SK-N-SH treated with all-trans-retinoic acid at 6 μM for 48 hours (cell line): Measurements from ENCODE around the gene FRMD5.

Experiments
- ATAC-seq: fragments of 200-7000 bp; cut with Tn5 transposase; 3 replicates; pipeline ENCODE4 v1.9.1; 2020; ENCODE audit warnings: mild to moderate bottlenecking, moderate library complexity
- ARNTL ChIP-seq: fragments of 450-650 bp; formaldehyde crosslinking; IDR thresholded peaks from 2 replicates; pipeline ENCODE4 v1.5.0; 2020; ENCODE audit warnings: low read depth, mild to moderate bottlenecking, moderate library complexity, borderline replicate concordance
- BACH2 ChIP-seq: fragments of 250-450 bp; sonication (Bioruptor Pico); IDR thresholded peaks from 2 replicates; pipeline ENCODE4 v1.9.0; 2021; ENCODE audit warnings: mild to moderate bottlenecking, borderline replicate concordance
- CREB5 ChIP-seq: fragments of 250-450 bp; sonication (Bioruptor Pico); IDR thresholded peaks from 2 replicates; pipeline ENCODE4 v1.5.1; 2020; ENCODE audit warnings: low read depth, mild to moderate bottlenecking, moderate library complexity
- CSRNP3 ChIP-seq: fragments of 250-450 bp; sonication (Bioruptor Pico); IDR thresholded peaks from 2 replicates; pipeline ENCODE4 v1.5.1; 2021; ENCODE audit warnings: mild to moderate bottlenecking, moderate library complexity
- OSR1 ChIP-seq: fragments of 250-450 bp; sonication (Bioruptor Pico); IDR thresholded peaks from 2 replicates; pipeline ENCODE4 v1.8.0; 2022; ENCODE audit warnings: moderate library complexity, mild to moderate bottlenecking, inconsistent platforms
- PATZ1 ChIP-seq: fragments of 250-450 bp; sonication (Bioruptor Pico); IDR thresholded peaks from 2 replicates; pipeline ENCODE4 v1.8.0; 2020; ENCODE audit warnings: mild to moderate bottlenecking, moderate library complexity, borderline replicate concordance
- POU6F1 ChIP-seq: fragments of 250-450 bp; sonication (Bioruptor Pico); IDR thresholded peaks from 2 replicates; pipeline ENCODE4 v1.8.0; 2021; ENCODE audit warnings: low read depth, mild to moderate bottlenecking, moderate library complexity, borderline replicate concordance
- PPARA ChIP-seq: fragments of 250-450 bp; sonication (Bioruptor Pico); IDR thresholded peaks from 2 replicates; pipeline ENCODE4 v1.5.0; 2020; ENCODE audit warnings: mild to moderate bottlenecking, borderline replicate concordance
- RARB ChIP-seq: fragments of 250-450 bp; sonication (Bioruptor Pico); IDR thresholded peaks from 2 replicates; pipeline ENCODE4 v1.8.0; 2021; ENCODE audit warnings: mild to moderate bottlenecking, moderate library complexity
- SNAI2 ChIP-seq: fragments of 250-450 bp; sonication (Bioruptor Pico); IDR thresholded peaks from 2 replicates; pipeline ENCODE4 v1.5.0; 2020; ENCODE audit warnings: mild to moderate bottlenecking, moderate library complexity
- TCF4 ChIP-seq: fragments of 250-450 bp; sonication (Bioruptor Pico); IDR thresholded peaks from 2 replicates; pipeline ENCODE4 v1.8.0; 2021; ENCODE audit warnings: mild to moderate bottlenecking, moderate library complexity, borderline replicate concordance
- TOX ChIP-seq: fragments of 250-450 bp; sonication (Bioruptor Pico); IDR thresholded peaks from 2 replicates; pipeline ENCODE4 v1.8.0; 2021; ENCODE audit warnings: mild to moderate bottlenecking, moderate library complexity, borderline replicate concordance
- TSHZ2 ChIP-seq: fragments of 250-450 bp; sonication (Bioruptor Pico); IDR thresholded peaks from 2 replicates; pipeline ENCODE4 v1.5.0; 2020; ENCODE audit warnings: mild to moderate bottlenecking, moderate library complexity
- ZC3H10 ChIP-seq: fragments of 250-450 bp; sonication (Bioruptor Pico); IDR thresholded peaks from 2 replicates; pipeline ENCODE4 v1.5.1; 2021; ENCODE audit warnings: mild to moderate bottlenecking, moderate library complexity
- ZFP3 ChIP-seq: fragments of 250-450 bp; sonication (Bioruptor Pico); IDR thresholded peaks from 2 replicates; pipeline ENCODE4 v1.5.0; 2020; ENCODE audit warnings: mild to moderate bottlenecking, moderate library complexity
- ZFP30 ChIP-seq: fragments of 450-650 bp; formaldehyde crosslinking; IDR thresholded peaks from 2 replicates; pipeline ENCODE4 v1.5.0; 2022; ENCODE audit warnings: mild to moderate bottlenecking, moderate library complexity
- ZNF70 ChIP-seq: fragments of 450-650 bp; formaldehyde crosslinking; IDR thresholded peaks from 2 replicates; pipeline ENCODE4 v1.5.0; 2020; ENCODE audit warnings: mild to moderate bottlenecking, moderate library complexity
- ZNF8 ChIP-seq: fragments of 450-650 bp; formaldehyde crosslinking; IDR thresholded peaks from 2 replicates; pipeline ENCODE4 v1.5.0; 2020; ENCODE audit warnings: mild to moderate bottlenecking, moderate library complexity

Gene FRMD5

GRCh38 chr15:44132057-44132456 is 63.0 kb downstream of the FRMD5 start:
- no peak for ATAC-seq
- TF ChIP-seq ARNTL (no peak), ZNF70 (CRISPR knock-in tag) (no peak), ZFP30 (CRISPR knock-in tag) (no peak), POU6F1 (CRISPR knock-in tag) (no peak), CSRNP3 (CRISPR knock-in tag) (no peak), RARB (CRISPR knock-in tag) (no peak), ZNF8 (CRISPR knock-in tag) (no peak), ZC3H10 (no peak), TOX (CRISPR knock-in tag) (no peak), SNAI2 (CRISPR knock-in tag) (no peak), ZFP3 (no peak)

GRCh38 chr15:44130778-44131177 is 64.3 kb downstream of the FRMD5 start:
- TF ChIP-seq TCF4 (CRISPR knock-in tag) (no peak), TOX (CRISPR knock-in tag) (no peak), CREB5 (CRISPR knock-in tag) (no peak), ZFP30 (CRISPR knock-in tag) (no peak), PATZ1 (CRISPR knock-in tag) (no peak), PPARA (CRISPR knock-in tag) (no peak)
- no peak for ATAC-seq

GRCh38 chr15:44129911-44130310 is 65.2 kb downstream of the FRMD5 start:
- no peak for ATAC-seq

More at GRCh38 chr15:44129911-44130310, 65.2 kb downstream of the FRMD5 start:
- no peak for TF ChIP-seq TCF4 (CRISPR knock-in tag)
- no peak for TF ChIP-seq BACH2 (CRISPR knock-in tag)
- TF ChIP-seq ZFP3 = no peak
- no peak for TF ChIP-seq OSR1 (CRISPR knock-in tag)
- no peak for TF ChIP-seq TSHZ2 (CRISPR knock-in tag)
